H9 (cell line): ENCODE results near the gene SLAMF7. TPM values are rescaled to one million over a fixed set of nuclear protein-coding genes. Genes with fewer than 3 reads are reported as not detected.

Source experiments
- DNase-seq: peaks from one replicate; pipeline ENCODE4 v3.0.0-alpha.2; 2017
- H2AFZ ChIP-seq: one replicate; pipeline ENCODE4 v1.6.1; 2013; ENCODE audit warnings: mild to moderate bottlenecking, low read length, control low read depth, moderate library complexity
- H2AK5ac ChIP-seq: 2 replicates; pipeline ENCODE4 v1.6.1; 2013; ENCODE audit warnings: low read length, control low read depth, mixed read lengths; ENCODE audit not compliant: insufficient read length
- H2BK120ac ChIP-seq: one replicate; pipeline ENCODE4 v1.6.1; 2013; ENCODE audit warnings: low read depth, mild to moderate bottlenecking, low read length, control low read depth, inconsistent platforms; ENCODE audit not compliant: poor library complexity, severe bottlenecking
- H2BK12ac ChIP-seq: 2 replicates; pipeline ENCODE4 v1.6.1; 2013; ENCODE audit warnings: low read length, control low read depth, mixed read lengths, low read depth; ENCODE audit not compliant: insufficient read length
- H2BK15ac ChIP-seq: 2 replicates; pipeline ENCODE4 v1.6.1; 2013; ENCODE audit warnings: low read depth, low read length, control low read depth
- H2BK20ac ChIP-seq: one replicate; pipeline ENCODE4 v1.6.1; 2013; ENCODE audit warnings: low read depth, mild to moderate bottlenecking, low read length, control low read depth, inconsistent platforms; ENCODE audit not compliant: poor library complexity, severe bottlenecking
- H2BK5ac ChIP-seq: 2 replicates; pipeline ENCODE4 v1.6.1; 2013; ENCODE audit warnings: low read length, control low read depth, mixed read lengths; ENCODE audit not compliant: insufficient read length
- H3K14ac ChIP-seq: 2 replicates; pipeline ENCODE4 v1.6.1; 2013; ENCODE audit warnings: low read length, control low read depth; ENCODE audit not compliant: insufficient read depth
- H3K18ac ChIP-seq: 2 replicates; pipeline ENCODE4 v1.6.1; 2013; ENCODE audit warnings: low read depth, mild to moderate bottlenecking, mixed read lengths, low read length, control low read depth; ENCODE audit not compliant: insufficient read length
- H3K23ac ChIP-seq: 2 replicates; pipeline ENCODE4 v1.6.1; 2013; ENCODE audit warnings: low read length, control low read depth, mixed read lengths, low read depth; ENCODE audit not compliant: insufficient read length
- H3K23me2 ChIP-seq: 2 replicates; pipeline ENCODE4 v1.6.1; 2013; ENCODE audit warnings: low read depth, mild to moderate bottlenecking, mixed read lengths, low read length, control low read depth; ENCODE audit not compliant: insufficient read length, poor library complexity, severe bottlenecking
- H3K27ac ChIP-seq: 2 replicates; pipeline ENCODE4 v1.5.1; 2013; ENCODE audit warnings: low read length, control low read depth, mixed read lengths, low read depth; ENCODE audit not compliant: insufficient read length
- H3K27me3 ChIP-seq: 2 replicates; pipeline ENCODE4 v1.6.1; 2013; ENCODE audit warnings: low read length, control low read depth, inconsistent platforms; ENCODE audit not compliant: insufficient read depth
- H3K4ac ChIP-seq: 2 replicates; pipeline ENCODE4 v1.6.1; 2013; ENCODE audit warnings: low read depth, mild to moderate bottlenecking, control low read depth, inconsistent platforms, low read length, moderate library complexity
- H3K4me1 ChIP-seq: 2 replicates; pipeline ENCODE4 v1.6.1; 2013; ENCODE audit warnings: low read length, control low read depth, inconsistent platforms; ENCODE audit not compliant: insufficient read depth
- H3K4me2 ChIP-seq: 2 replicates; pipeline ENCODE4 v1.6.1; 2013; ENCODE audit warnings: low read length, control low read depth, mixed read lengths; ENCODE audit not compliant: insufficient read length, insufficient read depth
- H3K56ac ChIP-seq: 2 replicates; pipeline ENCODE4 v1.6.1; 2013; ENCODE audit warnings: low read depth, mild to moderate bottlenecking, mixed read lengths, low read length, control low read depth; ENCODE audit not compliant: insufficient read length
- H3K79me1 ChIP-seq: 2 replicates; pipeline ENCODE4 v1.6.1; 2013; ENCODE audit warnings: low read depth, mild to moderate bottlenecking, moderate library complexity, low read length, control low read depth, inconsistent platforms; ENCODE audit not compliant: insufficient read depth, poor library complexity, severe bottlenecking
- H3K79me2 ChIP-seq: 2 replicates; pipeline ENCODE4 v1.6.1; 2013; ENCODE audit warnings: low read length, control low read depth, inconsistent platforms; ENCODE audit not compliant: insufficient read depth
- H3K9ac ChIP-seq: 2 replicates; pipeline ENCODE4 v1.6.1; 2013; ENCODE audit warnings: low read length, control low read depth, mixed read lengths; ENCODE audit not compliant: insufficient read length; ENCODE audit errors: extremely low read depth
- H3K9me3 ChIP-seq: one replicate; pipeline ENCODE4 v1.6.1; 2013; ENCODE audit warnings: low read depth, low read length, inconsistent platforms; ENCODE audit not compliant: control insufficient read depth
- H3T11ph ChIP-seq: one replicate; pipeline ENCODE4 v1.6.1; 2013; ENCODE audit warnings: mild to moderate bottlenecking, low read length, control low read depth, inconsistent platforms
- H4K20me1 ChIP-seq: one replicate; pipeline ENCODE4 v1.6.1; 2013; ENCODE audit not compliant: control insufficient read depth, insufficient read length, insufficient read depth
- H4K5ac ChIP-seq: 2 replicates; pipeline ENCODE4 v1.6.1; 2013; ENCODE audit warnings: low read depth, mild to moderate bottlenecking, mixed read lengths, low read length, control low read depth; ENCODE audit not compliant: insufficient read length
- H4K8ac ChIP-seq: replicated peaks from 2 replicates; pipeline ENCODE4 v1.6.1; 2013; ENCODE audit warnings: low read length, control low read depth, mixed read lengths, low read depth; ENCODE audit not compliant: insufficient read length
- H4K91ac ChIP-seq: 2 replicates; pipeline ENCODE4 v1.6.1; 2013; ENCODE audit warnings: low read depth, mild to moderate bottlenecking, moderate library complexity, mixed read lengths, low read length, control low read depth; ENCODE audit not compliant: insufficient read length
- H3K27ac Mint-ChIP-seq, 3 experiments: 2 replicates in 2 of 3; 3 replicates in 1 of 3; pipeline ENCODE4 v1.8.0; 2020 to 2021; ENCODE audit warnings: mixed read lengths in 3 of 3, mild to moderate bottlenecking in 1 of 3, moderate library complexity in 1 of 3
- H3K27me3 Mint-ChIP-seq: 2 replicates; pipeline ENCODE4 v1.8.0; 2021; ENCODE audit warnings: low read depth, mild to moderate bottlenecking, moderate library complexity, mixed read lengths
- H3K36me3 Mint-ChIP-seq, 3 experiments: 2 replicates in 2 of 3; 3 replicates in 1 of 3; pipeline ENCODE4 v1.8.0; 2020 to 2021; ENCODE audit warnings: low read depth in 3 of 3, mixed read lengths in 3 of 3; ENCODE audit not compliant: insufficient read depth in 1 of 3
- H3K4me1 Mint-ChIP-seq, 2 experiments: 2 replicates each; pipeline ENCODE4 v1.8.0; 2020; ENCODE audit warnings: mixed read lengths in 2 of 2
- H3K4me3 Mint-ChIP-seq, 2 experiments: 2 replicates in 1 of 2; 3 replicates in 1 of 2; pipeline ENCODE4 v1.8.0; 2020 to 2021; ENCODE audit warnings: mild to moderate bottlenecking in 2 of 2, mixed read lengths in 2 of 2, moderate library complexity in 1 of 2
- H3K9me3 Mint-ChIP-seq, 2 experiments: 2 replicates in 1 of 2; 3 replicates in 1 of 2; pipeline ENCODE4 v1.8.0; 2020; ENCODE audit warnings: mild to moderate bottlenecking in 2 of 2, mixed read lengths in 2 of 2, moderate library complexity in 1 of 2
- CTCF ChIP-seq: fragments of 200-600 bp; sonication (generic); conservative IDR thresholded peaks from 3 replicates; pipeline ENCODE4 v1.8.0; 2021; ENCODE audit warnings: antibody characterized with exemption, mild to moderate bottlenecking
- total RNA-seq: library from RNA; stranded (reverse); gene quantifications from 2 replicates; pipeline ENCODE4 v1.2.1, GENCODE V29; 2021

Gene SLAMF7
- total RNA-seq, 1 experiment from 2014 or later = not detected

GRCh38 chr1:160759740-160760139, 20.7 kb downstream of the SLAMF7 start:
- Histone ChIP-seq H3K4ac (no peak overlapping the region), H3T11ph (no peak overlapping the region), H2AFZ (no peak overlapping the region), H3K18ac (no peak overlapping the region), H2AK5ac (no peak overlapping the region), H3K9ac (no peak overlapping the region), H3K79me1 (no peaks in the 10 kb centered on the region), H3K27me3 (no peaks in the 10 kb centered on the region), H3K23ac (no peak overlapping the region), H2BK120ac (no peak overlapping the region), H3K4me1 (no peaks in the 10 kb centered on the region), H3K27ac (no peak overlapping the region), H3K4me2 (no peak overlapping the region), H4K5ac (no peak overlapping the region), H4K8ac (no peak overlapping the region), H4K91ac (no peak overlapping the region), H3K14ac (no peak overlapping the region), H2BK15ac (no peak overlapping the region), H2BK12ac (no peak overlapping the region), H2BK5ac (no peak overlapping the region), H3K79me2 (no peaks in the 10 kb centered on the region), H2BK20ac (no peak overlapping the region), H3K9me3 (no peaks in the 10 kb centered on the region), H3K56ac (no peak overlapping the region), H4K20me1 (no peaks in the 10 kb centered on the region), H3K23me2 (no peaks in the 10 kb centered on the region)
- H3K4me1 Mint-ChIP-seq = no peaks in the 10 kb centered on the region
- no peak overlapping the region for H3K27ac Mint-ChIP-seq
- H3K9me3 Mint-ChIP-seq = no peaks in the 10 kb centered on the region
- peaks cover 3% of the 10 kb centered on the region; the same call in 1 of the 2 replicates for H3K27me3 Mint-ChIP-seq
- no peaks in the 10 kb centered on the region for H3K36me3 Mint-ChIP-seq
- no peak for DNase-seq
- TF ChIP-seq CTCF = no peak
- H3K4me3 Mint-ChIP-seq = no peak overlapping the region
